HG02678 (cell line): Measurements from ENCODE around the gene LYRM1.
"Not testable (repeated sequence)": the region's sequence is repeated elsewhere in the genome, so short reads cannot be mapped to it uniquely, and the experiment has no call there.

Experiments used
- ATAC-seq: cut with Tn5 transposase; IDR thresholded peaks from one replicate; pipeline ENCODE4 v1.9.1; 2021; ENCODE audit warnings: mild to moderate bottlenecking, moderate library complexity; ENCODE audit not compliant: unreplicated experiment

LYRM1 gene

GRCh38 chr16:20900299-20901067 is at the start of gene LYRM1, which contains the start of gene DCUN1D3:
Gene LYRM1, plus strand, starts transcription at chr16:20900771. Its CDS starts 14,785 bp downstream, at chr16:20915556.
Gene DCUN1D3, minus strand, starts transcription at chr16:20900358. Its CDS starts 37,820 bp downstream, at chr16:20862538.
- ATAC-seq, result peak; percentile 76

- no peak for ATAC-seq
Measured at GRCh38 chr16:20850981-20851380, 49.6 kb upstream of the LYRM1 start.

GRCh38 chr16:20851601-20852000 is 49.0 kb upstream of the LYRM1 start:
- ATAC-seq, result no peak

GRCh38 chr16:20853143-20853542 is 47.4 kb upstream of the LYRM1 start:
- ATAC-seq, result no peak

GRCh38 chr16:20853981-20854620 is 46.5 kb upstream of the LYRM1 start:
- no peak for ATAC-seq

GRCh38 chr16:20854963-20855362 is 45.6 kb upstream of the LYRM1 start:
- no peak for ATAC-seq

- no peak for ATAC-seq
Measured at GRCh38 chr16:20857281-20857680, 43.3 kb upstream of the LYRM1 start.

GRCh38 chr16:20859229-20859628 is 41.3 kb upstream of the LYRM1 start:
- ATAC-seq, result no peak

GRCh38 chr16:20859699-20860098 is 40.9 kb upstream of the LYRM1 start:
- no peak for ATAC-seq

GRCh38 chr16:20860361-20860760 is 40.2 kb upstream of the LYRM1 start:
- ATAC-seq, result no peak

- ATAC-seq, result not testable (repeated sequence)
Measured at GRCh38 chr16:20860995-20861394, 39.6 kb upstream of the LYRM1 start.

- no peak for ATAC-seq
Measured at GRCh38 chr16:20862162-20862960, 38.2 kb upstream of the LYRM1 start.

GRCh38 chr16:20864376-20864775 is 36.2 kb upstream of the LYRM1 start:
- ATAC-seq, result not testable (repeated sequence)

GRCh38 chr16:20865420-20866131 is 35.0 kb upstream of the LYRM1 start:
- ATAC-seq, result peak; percentile 54

GRCh38 chr16:20866145-20866772 is 34.3 kb upstream of the LYRM1 start:
- peak; percentile 18 for ATAC-seq

GRCh38 chr16:20866801-20867200 is 33.8 kb upstream of the LYRM1 start:
- ATAC-seq, result no peak

GRCh38 chr16:20867585-20867984 is 33.0 kb upstream of the LYRM1 start:
- no peak for ATAC-seq

GRCh38 chr16:20868890-20869289 is 31.7 kb upstream of the LYRM1 start:
- ATAC-seq, result no peak

GRCh38 chr16:20870122-20870820 is 30.3 kb upstream of the LYRM1 start:
- ATAC-seq, result no peak

- no peak for ATAC-seq
Measured at GRCh38 chr16:20871258-20871657, 29.3 kb upstream of the LYRM1 start.
